OCI-LY7 (cell line): ENCODE data around the gene FHOD3. TPM values are rescaled to one million over a fixed set of nuclear protein-coding genes. Genes with fewer than 3 reads are reported as not detected.

Experiments used
- BruUV-seq: library from RNA; stranded (reverse); fragments of 400-500 nt; replicated peaks from 2 replicates; lab custom pipeline; 2021; lab: Mats Ljungman, UMichigan
- CTCF ChIA-PET: fragments of 300-600 bp; sonication (Branson Sonifier 250); formaldehyde crosslinking; loops from one replicate; lab custom pipeline; 2022; ENCODE audit warnings: antibody characterized with exemption; ENCODE audit not compliant: unreplicated experiment; lab: Charles Lee
- POLR2A ChIA-PET: fragments of 300-600 bp; sonication (Branson Sonifier 250); formaldehyde crosslinking; loops from one replicate; lab custom pipeline; 2022; ENCODE audit warnings: antibody characterized with exemption; lab: Charles Lee
- DNase-seq: peaks from one replicate; pipeline ENCODE4 v3.0.0-alpha.2; 2015; ENCODE audit warnings: low spot score
- H2AFZ ChIP-seq: fragments of 200-600 bp; sonication (generic), shearing (Covaris generic); 2 replicates; pipeline ENCODE4 v1.6.1; 2014; ENCODE audit warnings: mild to moderate bottlenecking, antibody characterized with exemption, low read length, moderate library complexity
- H3K27ac ChIP-seq: fragments of 200-600 bp; sonication (generic); 2 replicates; pipeline ENCODE4 v1.5.1; 2014; ENCODE audit warnings: mixed run types, low read depth, mild to moderate bottlenecking, moderate library complexity, low read length, inconsistent platforms; ENCODE audit not compliant: poor library complexity, severe bottlenecking
- H3K36me3 ChIP-seq: fragments of 200-600 bp; sonication (generic); 2 replicates; pipeline ENCODE4 v1.6.1; 2014; ENCODE audit warnings: mild to moderate bottlenecking, antibody characterized with exemption, low read length, moderate library complexity, mixed read lengths; ENCODE audit not compliant: insufficient read depth
- H3K4me1 ChIP-seq: fragments of 200-600 bp; sonication (generic); 2 replicates; pipeline ENCODE4 v1.5.1; 2014; ENCODE audit warnings: mild to moderate bottlenecking, low read length; ENCODE audit not compliant: insufficient read depth, poor library complexity, severe bottlenecking
- H3K4me2 ChIP-seq: fragments of 200-600 bp; sonication (generic); 2 replicates; pipeline ENCODE4 v1.6.1; 2014; ENCODE audit warnings: mild to moderate bottlenecking, low read length
- H3K4me3 ChIP-seq: fragments of 200-600 bp; sonication (generic); 2 replicates; pipeline ENCODE4 v1.5.1; 2014; ENCODE audit warnings: mild to moderate bottlenecking, low read depth, low read length; ENCODE audit not compliant: poor library complexity, severe bottlenecking
- H3K79me2 ChIP-seq: fragments of 200-600 bp; sonication (generic); 2 replicates; pipeline ENCODE4 v1.6.1; 2016; ENCODE audit warnings: low read depth, mild to moderate bottlenecking, low read length, moderate library complexity, mixed read lengths; ENCODE audit not compliant: insufficient read depth
- H3K9me2 ChIP-seq: fragments of 200-600 bp; sonication (generic); 2 replicates; pipeline ENCODE4 v1.6.1; 2016; ENCODE audit warnings: mild to moderate bottlenecking, low read length, mixed read lengths; ENCODE audit not compliant: insufficient read depth
- H3K9me3 ChIP-seq: fragments of 200-600 bp; sonication (generic); 2 replicates; pipeline ENCODE4 v1.6.1; 2014; ENCODE audit warnings: mild to moderate bottlenecking, mixed run types, low read length, mixed read lengths
- H4K20me1 ChIP-seq: fragments of 200-600 bp; sonication (generic); 2 replicates; pipeline ENCODE4 v1.6.1; 2014; ENCODE audit warnings: mild to moderate bottlenecking, antibody characterized with exemption, low read length, moderate library complexity, mixed read lengths; ENCODE audit not compliant: insufficient read depth
- EZH2phosphoT487 ChIP-seq: fragments of 200-600 bp; sonication (generic); IDR thresholded peaks from 2 replicates; pipeline ENCODE4 v1.6.1; 2018; ENCODE audit warnings: low read depth, borderline replicate concordance, mild to moderate bottlenecking, mixed run types, antibody characterized with exemption, low read length, moderate library complexity, mixed read lengths
- intact Hi-C: fragments of 100-400 bp; cut with micrococcal nuclease; formaldehyde crosslinking; loops from one replicate; pipeline ENCODE4 v1.10.0; 2022; ENCODE audit not compliant: unreplicated experiment
- total RNA-seq, 2 experiments: library from RNA; depleted of rRNA in 1 of 2; stranded (reverse); fragments of >200 nt in 1 of 2; shearing (Covaris generic) in 1 of 2; gene quantifications; 2 replicates each; pipeline ENCODE4 v1.2.3, GENCODE V29; 2014 to 2022
- TF ChIP-seq, protein P1 (sequence below): fragments of 200-600 bp; sonication (generic); conservative IDR thresholded peaks from 2 replicates; pipeline ENCODE4 v1.5.1; 2014; ENCODE audit warnings: mild to moderate bottlenecking, antibody characterized with exemption, low read length, moderate library complexity, mixed read lengths

FHOD3 gene
- total RNA-seq, 2 experiments from 2014 or later: 0.06 to 2.4 TPM

- Histone ChIP-seq H3K4me3 (no peak overlapping the region), H3K4me1 (no peaks in the 10 kb centered on the region), H2AFZ (no peak overlapping the region), H3K9me3 (no peaks in the 10 kb centered on the region), H3K27ac (no peak overlapping the region), H3K36me3 (no peaks in the 10 kb centered on the region), H3K79me2 (no peaks in the 10 kb centered on the region), H4K20me1 (no peaks in the 10 kb centered on the region), H3K4me2 (no peak overlapping the region), H3K9me2 (no peaks in the 10 kb centered on the region)
- TF ChIP-seq, protein P1, sequence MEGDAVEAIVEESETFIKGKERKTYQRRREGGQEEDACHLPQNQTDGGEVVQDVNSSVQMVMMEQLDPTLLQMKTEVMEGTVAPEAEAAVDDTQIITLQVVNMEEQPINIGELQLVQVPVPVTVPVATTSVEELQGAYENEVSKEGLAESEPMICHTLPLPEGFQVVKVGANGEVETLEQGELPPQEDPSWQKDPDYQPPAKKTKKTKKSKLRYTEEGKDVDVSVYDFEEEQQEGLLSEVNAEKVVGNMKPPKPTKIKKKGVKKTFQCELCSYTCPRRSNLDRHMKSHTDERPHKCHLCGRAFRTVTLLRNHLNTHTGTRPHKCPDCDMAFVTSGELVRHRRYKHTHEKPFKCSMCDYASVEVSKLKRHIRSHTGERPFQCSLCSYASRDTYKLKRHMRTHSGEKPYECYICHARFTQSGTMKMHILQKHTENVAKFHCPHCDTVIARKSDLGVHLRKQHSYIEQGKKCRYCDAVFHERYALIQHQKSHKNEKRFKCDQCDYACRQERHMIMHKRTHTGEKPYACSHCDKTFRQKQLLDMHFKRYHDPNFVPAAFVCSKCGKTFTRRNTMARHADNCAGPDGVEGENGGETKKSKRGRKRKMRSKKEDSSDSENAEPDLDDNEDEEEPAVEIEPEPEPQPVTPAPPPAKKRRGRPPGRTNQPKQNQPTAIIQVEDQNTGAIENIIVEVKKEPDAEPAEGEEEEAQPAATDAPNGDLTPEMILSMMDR: no peak
- TF ChIP-seq EZH2phosphoT487: no peak
- DNase-seq: no peak
- no TSS peak for BruUV-seq
- CTCF ChIA-PET: no interaction called here
- intact Hi-C loops: no loop called here
- POLR2A ChIA-PET: no interaction called here
These were observed 170.6 kb downstream of the FHOD3 start for GRCh38 chr18:36468161-36468560.

- ChIA-PET CTCF (no interaction called here), POLR2A (no interaction called here)
- Histone ChIP-seq H3K4me3 (no peak overlapping the region), H3K4me2 (no peak overlapping the region), H3K79me2 (no peaks in the 10 kb centered on the region), H3K27ac (no peak overlapping the region), H3K36me3 (no peaks in the 10 kb centered on the region), H3K9me3 (no peaks in the 10 kb centered on the region), H3K4me1 (no peaks in the 10 kb centered on the region), H4K20me1 (no peaks in the 10 kb centered on the region), H3K9me2 (no peaks in the 10 kb centered on the region), H2AFZ (no peak overlapping the region)
- BruUV-seq: no TSS peak
- intact Hi-C loops: no loop called here
- no peak for DNase-seq
- TF ChIP-seq EZH2phosphoT487: no peak
- TF ChIP-seq, protein P1: no peak
These were observed 171.9 kb downstream of the FHOD3 start for GRCh38 chr18:36469461-36469860.

DNA sequence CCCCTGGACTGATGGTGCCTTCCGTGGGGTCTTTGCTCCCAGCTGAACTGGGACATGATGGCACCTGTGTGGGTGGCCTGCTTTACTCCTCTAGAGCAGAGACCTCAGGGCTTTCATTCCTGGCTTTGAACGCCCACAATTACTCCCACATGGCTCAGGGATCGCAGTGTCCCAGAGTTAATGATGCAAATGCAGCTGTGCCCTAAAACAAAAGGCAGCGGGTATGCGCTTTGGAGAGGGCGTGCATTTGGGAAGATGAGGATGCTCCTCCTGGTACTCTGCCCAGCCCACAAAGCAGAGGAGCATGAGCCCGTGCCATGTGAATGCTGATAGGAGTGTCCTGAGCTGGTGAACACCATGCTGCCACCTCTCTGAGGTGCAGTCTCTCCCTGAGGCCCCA lies 173.4 kb downstream of the FHOD3 start:
- Histone ChIP-seq H3K36me3 (no peaks in the 10 kb centered on the region), H3K4me3 (no peak overlapping the region), H3K9me3 (no peaks in the 10 kb centered on the region), H3K27ac (no peak overlapping the region), H4K20me1 (no peaks in the 10 kb centered on the region), H3K4me2 (no peak overlapping the region), H2AFZ (no peak overlapping the region), H3K4me1 (no peaks in the 10 kb centered on the region), H3K9me2 (no peaks in the 10 kb centered on the region), H3K79me2 (no peaks in the 10 kb centered on the region)
- no TSS peak for BruUV-seq
- TF ChIP-seq, protein P1: no peak
- TF ChIP-seq EZH2phosphoT487: no peak
- ChIA-PET POLR2A (no interaction called here), CTCF (no interaction called here)
- no peak for DNase-seq
- intact Hi-C loops: no loop called here
